ENCODE results near the gene TARS1. TPM values are rescaled to one million over a fixed set of nuclear protein-coding genes. Genes with fewer than 3 reads are reported as not detected.

TARS1 gene
- total RNA-seq, 1 donor from 2014 or later, result 163 TPM

- no peaks in the 10 kb centered on the region for H3K27me3 Mint-ChIP-seq (ENCODE audit: unreplicated experiment)
- no peak overlapping the region for H3K4me3 Mint-ChIP-seq (ENCODE audit: unreplicated experiment)
- no peak overlapping the region for H3K27ac Mint-ChIP-seq (ENCODE audit: unreplicated experiment)
- DNase-seq (ENCODE audit: low spot score), result no peak
- peaks cover 18% of the 10 kb centered on the region for H3K4me1 Mint-ChIP-seq (ENCODE audit: unreplicated experiment)
- no peaks in the 10 kb centered on the region for H3K9me3 Mint-ChIP-seq (ENCODE audit: unreplicated experiment)
- no peak for TF ChIP-seq CTCF (IDR thresholded peaks at IDR 0.05; ENCODE audit: unreplicated experiment)
- peaks cover 41% of the 10 kb centered on the region for H3K36me3 Mint-ChIP-seq (ENCODE audit: low read depth, unreplicated experiment)
Measured at GRCh38 chr5:33448118-33448517, 7.4 kb downstream of the TARS1 start.

GRCh38 chr5:33457126-33457525 is 16.4 kb downstream of the TARS1 start:
- TF ChIP-seq CTCF (IDR thresholded peaks at IDR 0.05; ENCODE audit: unreplicated experiment), result no peak
- no peak overlapping the region for H3K4me3 Mint-ChIP-seq (ENCODE audit: unreplicated experiment)

GRCh38 chr5:33457817-33458216 is 17.1 kb downstream of the TARS1 start:
- H3K27ac Mint-ChIP-seq (ENCODE audit: unreplicated experiment), result no peak overlapping the region
- no peak overlapping the region for H3K4me3 Mint-ChIP-seq (ENCODE audit: unreplicated experiment)
- TF ChIP-seq CTCF (IDR thresholded peaks at IDR 0.05; ENCODE audit: unreplicated experiment), result no peak
- no peaks in the 10 kb centered on the region for H3K9me3 Mint-ChIP-seq (ENCODE audit: unreplicated experiment)
- peaks cover 2% of the 10 kb centered on the region for H3K27me3 Mint-ChIP-seq (ENCODE audit: unreplicated experiment)
- peaks cover 41% of the 10 kb centered on the region for H3K36me3 Mint-ChIP-seq (ENCODE audit: low read depth, unreplicated experiment)
- no peak for DNase-seq (ENCODE audit: low spot score)
- H3K4me1 Mint-ChIP-seq (ENCODE audit: unreplicated experiment), result no peaks in the 10 kb centered on the region

More at GRCh38 chr5:33457126-33457525, 16.4 kb downstream of the TARS1 start:
- Mint-ChIP-seq H3K36me3 (ENCODE audit: low read depth, unreplicated experiment) (peaks cover 42% of the 10 kb centered on the region), H3K4me1 (ENCODE audit: unreplicated experiment) (peaks cover 3% of the 10 kb centered on the region), H3K9me3 (ENCODE audit: unreplicated experiment) (no peaks in the 10 kb centered on the region), H3K27me3 (ENCODE audit: unreplicated experiment) (peaks cover 2% of the 10 kb centered on the region), H3K27ac (ENCODE audit: unreplicated experiment) (peak overlapping the region; percentile 22)
- no peak for DNase-seq (ENCODE audit: low spot score)

- no peak for DNase-seq (ENCODE audit: low spot score)
- peaks cover 2% of the 10 kb centered on the region for H3K27me3 Mint-ChIP-seq (ENCODE audit: unreplicated experiment)
- TF ChIP-seq CTCF (IDR thresholded peaks at IDR 0.05; ENCODE audit: unreplicated experiment), result no peak
- H3K27ac Mint-ChIP-seq (ENCODE audit: unreplicated experiment), result peak overlapping the region; percentile 83
- no peaks in the 10 kb centered on the region for H3K4me1 Mint-ChIP-seq (ENCODE audit: unreplicated experiment)
- peaks cover 48% of the 10 kb centered on the region for H3K36me3 Mint-ChIP-seq (ENCODE audit: low read depth, unreplicated experiment)
- H3K4me3 Mint-ChIP-seq (ENCODE audit: unreplicated experiment), result peak overlapping the region; percentile 78
- no peaks in the 10 kb centered on the region for H3K9me3 Mint-ChIP-seq (ENCODE audit: unreplicated experiment)
Measured at GRCh38 chr5:33460210-33460609, 19.4 kb downstream of the TARS1 start.

- no peak for TF ChIP-seq CTCF (IDR thresholded peaks at IDR 0.05; ENCODE audit: unreplicated experiment)
- H3K4me1 Mint-ChIP-seq (ENCODE audit: unreplicated experiment), result no peaks in the 10 kb centered on the region
- peaks cover 2% of the 10 kb centered on the region for H3K27me3 Mint-ChIP-seq (ENCODE audit: unreplicated experiment)
- no peak for DNase-seq (ENCODE audit: low spot score)
- H3K27ac Mint-ChIP-seq (ENCODE audit: unreplicated experiment), result no peak overlapping the region
- peaks cover 44% of the 10 kb centered on the region for H3K36me3 Mint-ChIP-seq (ENCODE audit: low read depth, unreplicated experiment)
- H3K4me3 Mint-ChIP-seq (ENCODE audit: unreplicated experiment), result no peak overlapping the region
- H3K9me3 Mint-ChIP-seq (ENCODE audit: unreplicated experiment), result no peaks in the 10 kb centered on the region
Measured at GRCh38 chr5:33462456-33462855, 21.7 kb downstream of the TARS1 start.
